ENCODE measurements around the gene AKR1C2. TPM values are rescaled to one million over a fixed set of nuclear protein-coding genes. Genes with fewer than 3 reads are reported as not detected.
"Not testable (repeated sequence)": the region's sequence is repeated elsewhere in the genome, so short reads cannot be mapped to it uniquely, and the experiment has no call there.

Gene AKR1C2
- total and polyA plus RNA-seq, 7 experiments from 2014 or later: 0.15 TPM; not detected in 6

DNA sequence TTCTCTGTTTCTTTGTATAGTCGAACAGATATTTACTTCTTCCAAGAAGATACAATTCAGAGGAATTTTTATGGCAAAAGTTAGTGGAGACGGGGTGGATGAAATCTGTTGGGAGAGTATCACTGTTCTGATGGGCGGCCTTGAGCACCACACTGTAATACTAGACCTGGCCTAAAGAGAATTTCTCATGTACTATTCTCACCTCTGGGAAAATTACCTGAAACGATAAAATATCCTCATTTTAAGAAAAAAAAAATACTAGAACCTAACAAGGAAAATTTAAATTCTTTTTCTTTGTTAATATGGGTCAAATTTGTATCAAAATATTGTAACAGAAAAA lies 39.9 kb downstream of the AKR1C2 start:
- H3K27ac ChIP-seq (ENCODE audit: low read depth, low read length); ATAC-seq; H3K36me3 ChIP-seq (ENCODE audit: control insufficient read depth in 2 of 3, insufficient read depth in 3 of 3, low read length in 3 of 3); H3K27me3 ChIP-seq (ENCODE audit: control insufficient read depth in 2 of 2, insufficient read depth in 2 of 2, low read length in 2 of 2); DNase-seq; H3K9me3 Mint-ChIP-seq; H3K27me3 Mint-ChIP-seq; intact Hi-C loops (cut with micrococcal nuclease); H3K4me3 Mint-ChIP-seq; H3K9me3 ChIP-seq (ENCODE audit: control insufficient read depth in 2 of 3, low read length in 3 of 3); H3K4me1 ChIP-seq (ENCODE audit: control insufficient read depth in 2 of 2, insufficient read depth in 2 of 2, low read length in 2 of 2); H3K4me3 ChIP-seq (ENCODE audit: low read length); H3K4me1 Mint-ChIP-seq; POLR2A ChIA-PET; H3K27ac Mint-ChIP-seq: not testable (repeated sequence)
- H3K36me3 Mint-ChIP-seq: peaks cover 0 to 31% (median 9%) of the 10 kb centered on the region in 5 donors
- CTCF ChIA-PET: interaction anchor here (0.7 kb wide), 1 partner anchor 58 kb away, joined by 4 read pairs; no protein-coding TSS in a partner anchor

DNA sequence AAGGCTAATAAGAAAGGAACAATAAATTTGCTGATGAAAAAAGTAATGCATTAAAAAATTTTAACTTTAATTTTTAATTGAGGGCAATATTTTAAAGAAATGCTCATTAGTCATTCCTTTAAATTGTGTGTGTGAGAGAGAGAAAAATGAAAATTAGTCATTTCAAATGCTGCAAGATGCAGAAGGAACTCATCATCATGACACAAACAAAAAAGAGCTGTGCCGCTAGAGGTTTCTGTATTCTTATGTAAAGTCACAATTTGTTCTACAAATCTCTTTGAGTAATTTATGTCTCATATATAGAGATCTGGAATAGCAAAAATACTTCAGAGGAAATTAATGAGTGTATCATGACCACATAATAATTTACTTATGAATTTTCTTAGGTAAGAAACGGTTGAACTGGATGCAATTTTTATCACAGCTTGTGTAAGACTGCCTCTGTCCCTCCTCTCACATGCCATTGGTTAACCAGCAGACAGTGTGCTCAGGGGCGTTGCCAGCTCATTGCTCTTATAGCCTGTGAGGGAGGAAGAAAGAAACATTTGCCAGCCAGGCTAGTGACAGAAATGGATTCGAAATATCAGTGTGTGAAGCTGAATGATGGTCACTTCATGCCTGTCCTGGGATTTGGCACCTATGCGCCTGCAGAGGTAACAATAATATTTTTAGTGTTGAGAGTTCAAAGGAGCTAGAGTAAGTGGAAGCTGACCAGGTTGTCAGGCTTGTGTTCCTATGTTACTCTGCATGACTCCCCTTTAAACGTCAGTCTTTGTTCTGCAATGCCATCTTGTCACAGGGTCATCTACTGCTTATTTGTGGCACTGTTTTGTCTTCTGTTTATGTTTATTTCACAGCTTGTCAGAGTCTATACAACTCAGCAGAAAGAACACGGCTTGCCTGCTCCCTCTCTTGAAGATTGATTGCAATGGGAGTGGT lies 40.5 kb downstream of the AKR1C2 start, which contains the start of gene AKR1C1:
Gene AKR1C1, plus strand, starts transcription at position 540 of the 939 bp plus-strand sequence. Its CDS starts 30 bp downstream, at position 570.
- CTCF ChIA-PET: not testable (repeated sequence)

GRCh38 chr10:4962308-4962707 lies 41.3 kb downstream of the AKR1C2 start:
- H3K4me1 ChIP-seq (ENCODE audit: control insufficient read depth in 2 of 2, insufficient read depth in 2 of 2, low read length in 2 of 2); ATAC-seq; H3K27me3 Mint-ChIP-seq; H3K27ac ChIP-seq (ENCODE audit: low read depth, low read length); CTCF ChIA-PET; DNase-seq; H3K9me3 ChIP-seq (ENCODE audit: control insufficient read depth in 2 of 3, low read length in 3 of 3); H3K27me3 ChIP-seq (ENCODE audit: control insufficient read depth in 2 of 2, insufficient read depth in 2 of 2, low read length in 2 of 2); H3K4me3 ChIP-seq (ENCODE audit: low read length); POLR2A ChIA-PET; H3K4me1 Mint-ChIP-seq; H3K36me3 ChIP-seq (ENCODE audit: control insufficient read depth in 2 of 3, insufficient read depth in 3 of 3, low read length in 3 of 3); intact Hi-C loops (cut with micrococcal nuclease); H3K4me3 Mint-ChIP-seq; H3K9me3 Mint-ChIP-seq; H3K27ac Mint-ChIP-seq: not testable (repeated sequence)
- peaks cover 0 to 23% (median 9%) of the 10 kb centered on the region in 5 donors for H3K36me3 Mint-ChIP-seq

More for the DNA sequence above, 40.5 kb downstream of the AKR1C2 start, which contains the start of gene AKR1C1:
- H3K4me1 Mint-ChIP-seq; H3K27me3 ChIP-seq (ENCODE audit: control insufficient read depth in 2 of 2, insufficient read depth in 2 of 2, low read length in 2 of 2); H3K27ac Mint-ChIP-seq; H3K9me3 Mint-ChIP-seq; H3K36me3 ChIP-seq (ENCODE audit: control insufficient read depth in 2 of 3, insufficient read depth in 3 of 3, low read length in 3 of 3); H3K4me3 ChIP-seq (ENCODE audit: low read length); H3K27ac ChIP-seq (ENCODE audit: low read depth, low read length); POLR2A ChIA-PET; H3K4me1 ChIP-seq (ENCODE audit: control insufficient read depth in 2 of 2, insufficient read depth in 2 of 2, low read length in 2 of 2); H3K9me3 ChIP-seq (ENCODE audit: control insufficient read depth in 2 of 3, low read length in 3 of 3); H3K27me3 Mint-ChIP-seq; intact Hi-C loops (cut with micrococcal nuclease); DNase-seq; H3K4me3 Mint-ChIP-seq: not testable (repeated sequence)
- peaks cover 0 to 26% (median 9%) of the 10 kb centered on the region in 5 donors for H3K36me3 Mint-ChIP-seq
- ATAC-seq: peak; percentile 75

DNA sequence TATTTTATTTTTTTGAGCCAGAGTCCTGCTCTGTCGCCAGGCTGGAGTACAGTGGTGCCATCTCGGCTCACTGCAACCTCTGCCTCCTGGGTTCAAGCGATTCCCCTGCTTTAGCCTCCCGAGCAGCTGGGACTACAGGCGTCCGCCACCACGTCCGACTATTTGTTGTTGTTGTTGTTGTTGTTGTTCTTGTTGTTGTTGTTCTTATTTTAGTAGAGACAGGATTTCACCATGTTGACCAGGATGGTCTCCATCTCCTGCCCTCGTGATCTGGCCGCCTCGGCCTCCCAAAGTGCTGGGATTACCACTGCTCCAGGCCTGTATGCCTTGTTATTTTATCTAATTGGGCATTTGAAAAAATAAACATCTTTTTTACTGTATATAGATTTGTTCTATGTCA lies 42.1 kb downstream of the AKR1C2 start:
- H3K27ac Mint-ChIP-seq; ATAC-seq; H3K9me3 ChIP-seq (ENCODE audit: control insufficient read depth in 2 of 3, low read length in 3 of 3); POLR2A ChIA-PET; H3K4me1 ChIP-seq (ENCODE audit: control insufficient read depth in 2 of 2, insufficient read depth in 2 of 2, low read length in 2 of 2); CTCF ChIA-PET; H3K27me3 ChIP-seq (ENCODE audit: control insufficient read depth in 2 of 2, insufficient read depth in 2 of 2, low read length in 2 of 2); H3K4me1 Mint-ChIP-seq; intact Hi-C loops (cut with micrococcal nuclease); H3K4me3 ChIP-seq (ENCODE audit: low read length); H3K9me3 Mint-ChIP-seq; H3K27me3 Mint-ChIP-seq; H3K27ac ChIP-seq (ENCODE audit: low read depth, low read length); H3K4me3 Mint-ChIP-seq; DNase-seq; H3K36me3 ChIP-seq (ENCODE audit: control insufficient read depth in 2 of 3, insufficient read depth in 3 of 3, low read length in 3 of 3): not testable (repeated sequence)
- H3K36me3 Mint-ChIP-seq: peaks cover 0 to 17% (median 5%) of the 10 kb centered on the region in 5 donors

- CTCF ChIA-PET; H3K27ac ChIP-seq (ENCODE audit: low read depth, low read length); H3K4me3 ChIP-seq (ENCODE audit: low read length); DNase-seq; H3K27me3 Mint-ChIP-seq; H3K9me3 ChIP-seq (ENCODE audit: control insufficient read depth in 2 of 3, low read length in 3 of 3); H3K9me3 Mint-ChIP-seq; H3K4me1 Mint-ChIP-seq; H3K4me3 Mint-ChIP-seq; H3K27me3 ChIP-seq (ENCODE audit: control insufficient read depth in 2 of 2, insufficient read depth in 2 of 2, low read length in 2 of 2); H3K36me3 ChIP-seq (ENCODE audit: control insufficient read depth in 2 of 3, insufficient read depth in 3 of 3, low read length in 3 of 3); ATAC-seq; POLR2A ChIA-PET; H3K27ac Mint-ChIP-seq; H3K4me1 ChIP-seq (ENCODE audit: control insufficient read depth in 2 of 2, insufficient read depth in 2 of 2, low read length in 2 of 2): not testable (repeated sequence)
- peaks cover 0 to 16% (median 8%) of the 10 kb centered on the region in 5 donors for H3K36me3 Mint-ChIP-seq
- intact Hi-C loops (cut with micrococcal nuclease): loop anchor here in 1 of 2 donors (5.0 kb wide), 1 partner anchor 50 kb away; no protein-coding TSS in a partner anchor
These were observed 46.6 kb downstream of the AKR1C2 start for GRCh38 chr10:4956955-4957645.

- H3K27me3 Mint-ChIP-seq; H3K4me3 ChIP-seq (ENCODE audit: low read length); H3K4me1 Mint-ChIP-seq; POLR2A ChIA-PET; H3K27ac ChIP-seq (ENCODE audit: low read depth, low read length); CTCF ChIA-PET; DNase-seq; H3K9me3 ChIP-seq (ENCODE audit: control insufficient read depth in 2 of 3, low read length in 3 of 3); H3K36me3 ChIP-seq (ENCODE audit: control insufficient read depth in 2 of 3, insufficient read depth in 3 of 3, low read length in 3 of 3); ATAC-seq; H3K4me3 Mint-ChIP-seq; H3K27me3 ChIP-seq (ENCODE audit: control insufficient read depth in 2 of 2, insufficient read depth in 2 of 2, low read length in 2 of 2); H3K27ac Mint-ChIP-seq; H3K4me1 ChIP-seq (ENCODE audit: control insufficient read depth in 2 of 2, insufficient read depth in 2 of 2, low read length in 2 of 2); H3K9me3 Mint-ChIP-seq: not testable (repeated sequence)
- intact Hi-C loops (cut with micrococcal nuclease): loop anchor here in 1 of 2 donors (5.0 kb wide), 1 partner anchor 51 kb away; no protein-coding TSS in a partner anchor
- peaks cover 0 to 14% (median 7%) of the 10 kb centered on the region in 5 donors for H3K36me3 Mint-ChIP-seq
These were observed 47.6 kb downstream of the AKR1C2 start for GRCh38 chr10:4956088-4956487.
